K562 (cell line): Measurements from ENCODE around the gene RECQL5. TPM values are rescaled to one million over a fixed set of nuclear protein-coding genes. Genes with fewer than 3 reads are reported as not detected.

Source experiments
- CXXC5 ChIP-seq: fragments of 250-450 bp; sonication (Bioruptor Pico); IDR thresholded peaks from 2 replicates; pipeline ENCODE4 v1.8.0; 2022; ENCODE audit warnings: inconsistent platforms, mild to moderate bottlenecking, moderate library complexity
- ETS2 ChIP-seq: IDR thresholded peaks from 2 replicates; pipeline ENCODE4 v1.6.1; 2016; ENCODE audit warnings: borderline replicate concordance, missing genetic modification characterization, mild to moderate bottlenecking, moderate library complexity, missing compliant biosample characterization; ENCODE audit not compliant: poor library complexity, severe bottlenecking
- FUS ChIP-seq: fragments of 200-400 bp; formaldehyde crosslinking; optimal IDR thresholded peaks from 2 replicates; pipeline ENCODE3; 2017; ENCODE audit warnings: low read depth, low read length
- KLF6 ChIP-seq: fragments of 250-450 bp; sonication (Bioruptor Pico); IDR thresholded peaks from 2 replicates; pipeline ENCODE4 v1.4.0; 2020; ENCODE audit warnings: mild to moderate bottlenecking, moderate library complexity, borderline replicate concordance
- NCOA1 ChIP-seq: fragments of 450-650 bp; IDR thresholded peaks from 2 replicates; pipeline ENCODE4 v1.6.1; 2016; ENCODE audit warnings: low read depth
- NCOA4 ChIP-seq: fragments of 450-650 bp; IDR thresholded peaks from 2 replicates; pipeline ENCODE4 v1.6.1; 2018; ENCODE audit warnings: mild to moderate bottlenecking; ENCODE audit not compliant: partially characterized antibody
- NRF1 ChIP-seq, 2 experiments: fragments of 450-650 bp; IDR thresholded peaks in 1 of 2; conservative IDR thresholded peaks in 1 of 2; 2 replicates each; pipeline ENCODE4 v1.6.1; 2014; ENCODE audit warnings: mild to moderate bottlenecking in 2 of 2
- PHF8 ChIP-seq: fragments of 200-600 bp; sonication (generic); IDR thresholded peaks from 2 replicates; pipeline ENCODE4 v1.6.1; 2012; ENCODE audit warnings: mixed run types, mild to moderate bottlenecking, inconsistent platforms, low read length, moderate library complexity, borderline replicate concordance
- POLR2B ChIP-seq: fragments of 450-650 bp; IDR thresholded peaks from 2 replicates; pipeline ENCODE4 v1.6.1; 2018; ENCODE audit warnings: low read depth; ENCODE audit not compliant: partially characterized antibody
- SAFB ChIP-seq: fragments of 200-400 bp; formaldehyde crosslinking; IDR thresholded peaks from 2 replicates; pipeline ENCODE4 v1.6.1; 2017; ENCODE audit warnings: low read depth, low read length, borderline replicate concordance
- SIN3A ChIP-seq, 2 experiments: fragments of 150-350 bp in 1 of 2; IDR thresholded peaks; 2 replicates each; pipeline ENCODE4 v1.6.1; 2011 to 2016; ENCODE audit warnings: borderline replicate concordance in 2 of 2, low read depth in 2 of 2, low read length in 2 of 2, mild to moderate bottlenecking in 2 of 2, moderate library complexity in 2 of 2; ENCODE audit not compliant: control insufficient read depth in 1 of 2
- SMAD4 ChIP-seq: fragments of 250-450 bp; sonication (Bioruptor Pico); conservative IDR thresholded peaks from 2 replicates; pipeline ENCODE4 v1.8.0; 2021; ENCODE audit warnings: inconsistent platforms, mild to moderate bottlenecking, moderate library complexity
- ZC3H11A ChIP-seq: IDR thresholded peaks from 2 replicates; pipeline ENCODE4 v1.6.1; 2012; ENCODE audit warnings: low read depth, low read length, improper control_type of control experiment
- ZNF780A ChIP-seq: fragments of 250-450 bp; sonication (Bioruptor Pico); IDR thresholded peaks from 2 replicates; pipeline ENCODE4 v1.5.0; 2021; ENCODE audit warnings: mild to moderate bottlenecking
- polyA plus RNA-seq, 8 experiments: library from polyadenylated mRNA; depleted of rRNA in 4 of 8; stranded (reverse) in 5 of 8; unstranded in 3 of 8; fragments of >200 nt; fragmentation: Nextera tagmentation in 2 of 8; fragmentation: Illumina TruSeq in 1 of 8; extraction: Ambion mirVana in 2 of 8; extraction: Trizol in 1 of 8; gene quantifications; 2 replicates each; pipeline versions ENCODE4 v1.2.1 to v1.2.3, GENCODE V29; 2011 to 2014; ENCODE audit warnings: inconsistent platforms in 1 of 8, missing spikeins in 1 of 8
- total RNA-seq, 7 experiments: library from RNA; depleted of rRNA in 6 of 7; stranded (reverse); fragments of >200 nt in 6 of 7; fragmentation: Illumina TruSeq in 2 of 7; extraction: Trizol in 2 of 7; gene quantifications; 2 replicates each; pipeline versions ENCODE4 v1.2.1 to v1.2.3, GENCODE V29; 2011 to 2021; ENCODE audit warnings: low replicate concordance in 1 of 7
- TF ChIP-seq, protein P1 (sequence below): fragments of 250-450 bp; sonication (Bioruptor Pico); IDR thresholded peaks from 2 replicates; pipeline ENCODE4 v1.5.0; 2022; ENCODE audit warnings: mild to moderate bottlenecking
- TF ChIP-seq, protein P2 (sequence below): sonication (generic); formaldehyde crosslinking; IDR thresholded peaks from 2 replicates; pipeline ENCODE4 v1.8.0; 2022; ENCODE audit warnings: mild to moderate bottlenecking, missing genetic modification reagents
- TF ChIP-seq, protein P3 (sequence below), 2 experiments: IDR thresholded peaks; 2 replicates each; pipeline ENCODE4 v1.6.1; 2011; ENCODE audit warnings: borderline replicate concordance in 1 of 2, control low read depth in 1 of 2, low read depth in 1 of 2, low read length in 1 of 2, mild to moderate bottlenecking in 1 of 2, mixed read lengths in 1 of 2, moderate library complexity in 1 of 2; ENCODE audit not compliant: insufficient read depth in 1 of 2, insufficient read length in 1 of 2, poor library complexity in 1 of 2, severe bottlenecking in 1 of 2; ENCODE audit errors: extremely low read depth in 1 of 2

The RECQL5 gene
- total and polyA plus RNA-seq, 9 of the 15 experiments (the other 6 are each of a cell fraction or from before 2014, with no cell fraction given): 4.1 to 34.8 (median 16.4) TPM

DNA sequence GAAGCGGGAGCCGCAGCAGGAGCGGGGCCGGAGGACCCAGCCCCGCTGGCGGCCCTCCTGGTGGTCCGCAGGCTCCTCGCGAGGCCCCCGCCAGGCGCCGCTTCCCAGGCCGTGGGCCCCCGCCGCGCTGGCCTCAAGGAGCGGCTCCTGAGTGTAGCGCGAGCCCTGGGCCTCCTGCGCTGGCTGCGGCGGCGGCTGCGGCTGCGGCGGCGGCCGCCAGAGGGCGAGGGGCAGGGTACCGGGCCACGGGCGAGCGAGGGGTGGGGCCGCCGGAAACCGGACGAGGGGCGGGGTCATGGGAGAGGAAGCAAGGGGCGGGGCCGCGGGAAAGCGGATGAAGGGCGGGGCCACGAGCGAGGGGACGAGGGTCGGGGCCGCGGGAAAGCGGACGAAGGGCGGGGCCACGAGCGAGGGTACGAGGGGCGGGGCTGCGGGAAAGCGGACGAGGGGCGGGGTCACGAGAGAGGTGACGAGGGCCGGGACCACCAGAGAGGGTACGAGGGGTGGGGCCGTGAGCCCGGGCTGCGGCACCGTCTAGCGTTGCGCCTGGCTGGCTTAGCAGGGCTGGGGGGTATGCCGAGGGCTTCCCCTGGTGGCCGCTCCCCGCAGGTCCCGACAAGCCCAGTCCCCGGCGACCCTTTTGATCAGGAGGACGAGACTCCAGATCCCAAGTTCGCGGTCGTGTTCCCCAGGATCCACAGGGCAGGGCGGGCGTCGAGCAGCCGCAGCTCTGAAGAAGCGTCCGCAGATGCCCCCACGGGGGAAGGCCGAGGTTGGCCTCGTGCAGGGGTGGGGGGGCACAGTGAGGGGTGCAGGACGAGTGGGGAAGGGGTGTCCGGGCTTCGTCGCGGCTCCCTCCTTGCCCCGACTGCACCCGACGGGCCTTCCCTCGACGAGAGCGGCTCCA is 77.7 kb downstream of the RECQL5 start (continued):
- no peak for TF ChIP-seq SIN3A (IDR thresholded peaks at IDR 0.05; ENCODE audit: borderline replicate concordance in 2 of 2, control insufficient read depth in 1 of 2, low read depth in 2 of 2, low read length in 2 of 2)
- no peak; a peak in 2 of 4 replicates for TF ChIP-seq NRF1 (conservative IDR thresholded peaks at IDR 0.05 in 1 of 2, IDR thresholded peaks at IDR 0.05 in 1 of 2)
- no peak for TF ChIP-seq POLR2B
- TF ChIP-seq, protein P1, sequence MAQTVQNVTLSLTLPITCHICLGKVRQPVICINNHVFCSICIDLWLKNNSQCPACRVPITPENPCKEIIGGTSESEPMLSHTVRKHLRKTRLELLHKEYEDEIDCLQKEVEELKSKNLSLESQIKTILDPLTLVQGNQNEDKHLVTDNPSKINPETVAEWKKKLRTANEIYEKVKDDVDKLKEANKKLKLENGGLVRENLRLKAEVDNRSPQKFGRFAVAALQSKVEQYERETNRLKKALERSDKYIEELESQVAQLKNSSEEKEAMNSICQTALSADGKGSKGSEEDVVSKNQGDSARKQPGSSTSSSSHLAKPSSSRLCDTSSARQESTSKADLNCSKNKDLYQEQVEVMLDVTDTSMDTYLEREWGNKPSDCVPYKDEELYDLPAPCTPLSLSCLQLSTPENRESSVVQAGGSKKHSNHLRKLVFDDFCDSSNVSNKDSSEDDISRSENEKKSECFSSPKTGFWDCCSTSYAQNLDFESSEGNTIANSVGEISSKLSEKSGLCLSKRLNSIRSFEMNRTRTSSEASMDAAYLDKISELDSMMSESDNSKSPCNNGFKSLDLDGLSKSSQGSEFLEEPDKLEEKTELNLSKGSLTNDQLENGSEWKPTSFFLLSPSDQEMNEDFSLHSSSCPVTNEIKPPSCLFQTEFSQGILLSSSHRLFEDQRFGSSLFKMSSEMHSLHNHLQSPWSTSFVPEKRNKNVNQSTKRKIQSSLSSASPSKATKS (CRISPR knock-in tag): no peak
- no peak for TF ChIP-seq SAFB
- no peak for TF ChIP-seq SMAD4 (CRISPR knock-in tag)
- TF ChIP-seq FUS: peak; percentile 13
- peak; percentile 34; the same call in 1 of the 2 replicates for TF ChIP-seq PHF8
- peak; percentile 33; the same call in 1 of the 2 replicates for TF ChIP-seq CXXC5 (CRISPR knock-in tag)
- TF ChIP-seq, protein P2, sequence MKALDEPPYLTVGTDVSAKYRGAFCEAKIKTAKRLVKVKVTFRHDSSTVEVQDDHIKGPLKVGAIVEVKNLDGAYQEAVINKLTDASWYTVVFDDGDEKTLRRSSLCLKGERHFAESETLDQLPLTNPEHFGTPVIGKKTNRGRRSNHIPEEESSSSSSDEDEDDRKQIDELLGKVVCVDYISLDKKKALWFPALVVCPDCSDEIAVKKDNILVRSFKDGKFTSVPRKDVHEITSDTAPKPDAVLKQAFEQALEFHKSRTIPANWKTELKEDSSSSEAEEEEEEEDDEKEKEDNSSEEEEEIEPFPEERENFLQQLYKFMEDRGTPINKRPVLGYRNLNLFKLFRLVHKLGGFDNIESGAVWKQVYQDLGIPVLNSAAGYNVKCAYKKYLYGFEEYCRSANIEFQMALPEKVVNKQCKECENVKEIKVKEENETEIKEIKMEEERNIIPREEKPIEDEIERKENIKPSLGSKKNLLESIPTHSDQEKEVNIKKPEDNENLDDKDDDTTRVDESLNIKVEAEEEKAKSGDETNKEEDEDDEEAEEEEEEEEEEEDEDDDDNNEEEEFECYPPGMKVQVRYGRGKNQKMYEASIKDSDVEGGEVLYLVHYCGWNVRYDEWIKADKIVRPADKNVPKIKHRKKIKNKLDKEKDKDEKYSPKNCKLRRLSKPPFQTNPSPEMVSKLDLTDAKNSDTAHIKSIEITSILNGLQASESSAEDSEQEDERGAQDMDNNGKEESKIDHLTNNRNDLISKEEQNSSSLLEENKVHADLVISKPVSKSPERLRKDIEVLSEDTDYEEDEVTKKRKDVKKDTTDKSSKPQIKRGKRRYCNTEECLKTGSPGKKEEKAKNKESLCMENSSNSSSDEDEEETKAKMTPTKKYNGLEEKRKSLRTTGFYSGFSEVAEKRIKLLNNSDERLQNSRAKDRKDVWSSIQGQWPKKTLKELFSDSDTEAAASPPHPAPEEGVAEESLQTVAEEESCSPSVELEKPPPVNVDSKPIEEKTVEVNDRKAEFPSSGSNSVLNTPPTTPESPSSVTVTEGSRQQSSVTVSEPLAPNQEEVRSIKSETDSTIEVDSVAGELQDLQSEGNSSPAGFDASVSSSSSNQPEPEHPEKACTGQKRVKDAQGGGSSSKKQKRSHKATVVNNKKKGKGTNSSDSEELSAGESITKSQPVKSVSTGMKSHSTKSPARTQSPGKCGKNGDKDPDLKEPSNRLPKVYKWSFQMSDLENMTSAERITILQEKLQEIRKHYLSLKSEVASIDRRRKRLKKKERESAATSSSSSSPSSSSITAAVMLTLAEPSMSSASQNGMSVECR (CRISPR knock-in tag): no peak
- TF ChIP-seq KLF6 (CRISPR knock-in tag): no peak
- no peak for TF ChIP-seq ZNF780A (CRISPR knock-in tag)
- TF ChIP-seq, protein P3, sequence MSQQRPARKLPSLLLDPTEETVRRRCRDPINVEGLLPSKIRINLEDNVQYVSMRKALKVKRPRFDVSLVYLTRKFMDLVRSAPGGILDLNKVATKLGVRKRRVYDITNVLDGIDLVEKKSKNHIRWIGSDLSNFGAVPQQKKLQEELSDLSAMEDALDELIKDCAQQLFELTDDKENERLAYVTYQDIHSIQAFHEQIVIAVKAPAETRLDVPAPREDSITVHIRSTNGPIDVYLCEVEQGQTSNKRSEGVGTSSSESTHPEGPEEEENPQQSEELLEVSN (IDR thresholded peaks at IDR 0.05; ENCODE audit: borderline replicate concordance in 1 of 2, extremely low read depth in 1 of 2, insufficient read depth in 1 of 2, insufficient read length in 1 of 2, low read depth in 1 of 2, low read length in 1 of 2, poor library complexity in 1 of 2, severe bottlenecking in 1 of 2): peak; percentile 3 to 90
- TF ChIP-seq NCOA1: no peak
- no peak for TF ChIP-seq ETS2 (tag)
- TF ChIP-seq NCOA4: no peak
- TF ChIP-seq ZC3H11A: no peak
